ENCODE results near the gene TM4SF5. TPM values are rescaled to one million over a fixed set of nuclear protein-coding genes. Genes with fewer than 3 reads are reported as not detected.

TM4SF5 gene
- total RNA-seq, 1 donor from 2014 or later: not detected

DNA sequence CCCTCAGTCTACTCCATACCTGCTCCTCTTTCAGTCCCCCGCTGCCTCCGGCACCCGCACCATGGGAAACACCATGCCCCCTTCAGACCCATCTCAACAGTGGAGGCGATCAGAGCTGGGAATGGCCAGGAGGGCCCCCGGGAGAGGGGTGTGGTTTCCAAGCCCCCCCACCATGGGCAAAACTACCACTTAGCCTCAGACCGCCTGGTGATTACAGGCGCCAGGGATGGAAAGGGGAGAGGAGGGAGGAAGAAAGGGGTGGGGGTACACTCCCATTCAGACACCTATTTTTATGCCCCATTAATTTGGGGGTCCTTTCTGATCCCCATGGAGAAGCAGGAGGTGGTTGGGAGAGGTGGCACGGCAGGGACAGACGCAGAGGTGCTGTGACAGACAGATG lies 30.5 kb downstream of the TM4SF5 start, which contains the start of gene C17orf114:
Gene C17orf114, minus strand, starts transcription at position 101 of the 400 bp plus-strand sequence.
- H3K27me3 Mint-ChIP-seq (ENCODE audit: low read depth, unreplicated experiment): no peaks in the 10 kb centered on the region
- FAIRE-seq (no peak), DNase-seq (ENCODE audit: low read depth) (no peak)
- TF ChIP-seq EZH2 (IDR thresholded peaks at IDR 0.05; ENCODE audit: insufficient read depth, low read length) (no peak), CTCF (IDR thresholded peaks at IDR 0.05; ENCODE audit: insufficient read depth, low read depth, low read length) (no peak)
- H3K4me3 Mint-ChIP-seq (ENCODE audit: unreplicated experiment): no peak within 1 kb of the TSS
- H3K36me3 Mint-ChIP-seq (ENCODE audit: low read depth, unreplicated experiment): peaks cover 5% of the 10 kb centered on the region
- Histone ChIP-seq H3K9me3 (ENCODE audit: insufficient read depth, low read depth, low read length) (no peaks in the 10 kb centered on the region), H3K27me3 (ENCODE audit: insufficient read depth, low read length) (no peaks in the 10 kb centered on the region), H4K20me1 (ENCODE audit: insufficient read depth, low read length) (peaks cover 4% of the 10 kb centered on the region), H3K79me2 (ENCODE audit: insufficient read depth, low read length) (peaks cover 14% of the 10 kb centered on the region), H3K4me3 (ENCODE audit: insufficient read depth, low read depth, low read length) (no peak within 1 kb of the TSS), H3K36me3 (ENCODE audit: insufficient read depth, low read length) (peaks cover 16% of the 10 kb centered on the region), H3K4me2 (ENCODE audit: low read length) (no peak within 1 kb of the TSS), H3K27ac (ENCODE audit: low read depth, low read length) (no peak within 1 kb of the TSS), H3K9ac (ENCODE audit: low read length) (no peak within 1 kb of the TSS), H3K4me1 (ENCODE audit: insufficient read depth, low read length) (peaks cover 3% of the 10 kb centered on the region), H2AFZ (ENCODE audit: low read depth, low read length) (no peak within 1 kb of the TSS)
- H3K9me3 Mint-ChIP-seq (ENCODE audit: unreplicated experiment): peaks cover 3% of the 10 kb centered on the region
- no peak within 1 kb of the TSS for H3K27ac Mint-ChIP-seq (ENCODE audit: unreplicated experiment)
- H3K4me1 Mint-ChIP-seq (ENCODE audit: low read depth, unreplicated experiment): peaks cover 3% of the 10 kb centered on the region

- Mint-ChIP-seq H3K9me3 (ENCODE audit: unreplicated experiment) (peaks cover 5% of the 10 kb centered on the region), H3K27me3 (ENCODE audit: low read depth, unreplicated experiment) (no peaks in the 10 kb centered on the region), H3K36me3 (ENCODE audit: low read depth, unreplicated experiment) (peaks cover 11% of the 10 kb centered on the region), H3K27ac (ENCODE audit: unreplicated experiment) (peak overlapping the region; percentile 80), H3K4me1 (ENCODE audit: low read depth, unreplicated experiment) (peaks cover 3% of the 10 kb centered on the region), H3K4me3 (ENCODE audit: unreplicated experiment) (peak overlapping the region; percentile 90)
- Histone ChIP-seq H3K27me3 (ENCODE audit: insufficient read depth, low read length) (no peaks in the 10 kb centered on the region), H3K9ac (ENCODE audit: low read length) (peak overlapping the region; percentile 89), H3K4me3 (ENCODE audit: insufficient read depth, low read depth, low read length) (peak overlapping the region; percentile 93), H3K4me2 (ENCODE audit: low read length) (peak overlapping the region; percentile 98), H4K20me1 (ENCODE audit: insufficient read depth, low read length) (peaks cover 21% of the 10 kb centered on the region), H3K27ac (ENCODE audit: low read depth, low read length) (no peak overlapping the region), H3K36me3 (ENCODE audit: insufficient read depth, low read length) (peaks cover 3% of the 10 kb centered on the region), H3K4me1 (ENCODE audit: insufficient read depth, low read length) (peaks cover 10% of the 10 kb centered on the region), H3K79me2 (ENCODE audit: insufficient read depth, low read length) (peaks cover 5% of the 10 kb centered on the region), H2AFZ (ENCODE audit: low read depth, low read length) (peak overlapping the region; percentile 85), H3K9me3 (ENCODE audit: insufficient read depth, low read depth, low read length) (no peaks in the 10 kb centered on the region)
- FAIRE-seq (no peak), DNase-seq (ENCODE audit: low read depth) (no peak)
- no peak for TF ChIP-seq CTCF (IDR thresholded peaks at IDR 0.05; ENCODE audit: insufficient read depth, low read depth, low read length)
- no peak for TF ChIP-seq EZH2 (IDR thresholded peaks at IDR 0.05; ENCODE audit: insufficient read depth, low read length)
Observed at GRCh38 chr17:4806456-4806776, 34.7 kb downstream of the TM4SF5 start.

- Histone ChIP-seq H3K79me2 (ENCODE audit: insufficient read depth, low read length) (peaks cover 5% of the 10 kb centered on the region), H3K27ac (ENCODE audit: low read depth, low read length) (peak within 1 kb of the TSS; percentile 33), H2AFZ (ENCODE audit: low read depth, low read length) (peak within 1 kb of the TSS; percentile 85), H3K9ac (ENCODE audit: low read length) (peak within 1 kb of the TSS; percentile 89), H4K20me1 (ENCODE audit: insufficient read depth, low read length) (peaks cover 21% of the 10 kb centered on the region), H3K36me3 (ENCODE audit: insufficient read depth, low read length) (peaks cover 3% of the 10 kb centered on the region), H3K9me3 (ENCODE audit: insufficient read depth, low read depth, low read length) (no peaks in the 10 kb centered on the region), H3K4me2 (ENCODE audit: low read length) (peak within 1 kb of the TSS; percentile 98), H3K4me1 (ENCODE audit: insufficient read depth, low read length) (peaks cover 10% of the 10 kb centered on the region), H3K27me3 (ENCODE audit: insufficient read depth, low read length) (no peaks in the 10 kb centered on the region), H3K4me3 (ENCODE audit: insufficient read depth, low read depth, low read length) (peak within 1 kb of the TSS; percentile 93)
- FAIRE-seq (no peak), DNase-seq (ENCODE audit: low read depth) (peak; percentile 42)
- Mint-ChIP-seq H3K27ac (ENCODE audit: unreplicated experiment) (peak within 1 kb of the TSS; percentile 80), H3K4me1 (ENCODE audit: low read depth, unreplicated experiment) (peaks cover 3% of the 10 kb centered on the region), H3K27me3 (ENCODE audit: low read depth, unreplicated experiment) (no peaks in the 10 kb centered on the region), H3K36me3 (ENCODE audit: low read depth, unreplicated experiment) (peaks cover 12% of the 10 kb centered on the region), H3K9me3 (ENCODE audit: unreplicated experiment) (peaks cover 5% of the 10 kb centered on the region), H3K4me3 (ENCODE audit: unreplicated experiment) (peak within 1 kb of the TSS; percentile 90)
- no peak for TF ChIP-seq EZH2 (IDR thresholded peaks at IDR 0.05; ENCODE audit: insufficient read depth, low read length)
- no peak for TF ChIP-seq CTCF (IDR thresholded peaks at IDR 0.05; ENCODE audit: insufficient read depth, low read depth, low read length)
Observed at GRCh38 chr17:4806777-4807604, 35.3 kb downstream of the TM4SF5 start, which contains the start of gene PLD2. Gene PLD2, plus strand, starts transcription at chr17:4807152. Its CDS starts 621 bp downstream, at chr17:4807773.

Measured in astrocyte (in vitro differentiated cells and primary cell).